GM12878 (cell line): ENCODE measurements around the gene GNB2. TPM values are rescaled to one million over a fixed set of nuclear protein-coding genes. Genes with fewer than 3 reads are reported as not detected.

Experiments used
- ATAC-seq: fragments of 200-7000 bp; cut with Tn5 transposase; 3 replicates; pipeline ENCODE4 v1.9.1; 2020; ENCODE audit warnings: mild to moderate bottlenecking, moderate library complexity
- BruUV-seq: library from RNA; stranded (reverse); fragments of 400-500 nt; replicated peaks from 2 replicates; lab custom pipeline; 2021; lab: Mats Ljungman, UMichigan
- CTCF ChIA-PET: fragments of 300-600 bp; sonication (Branson Sonifier 250); formaldehyde crosslinking; extraction: SDS; loops from one replicate; lab custom pipeline; 2021; ENCODE audit warnings: inconsistent platforms; lab: Yijun Ruan, JAX
- POLR2A ChIA-PET: fragments of 350-600 bp; formaldehyde crosslinking; extraction: SDS; loops from one replicate; lab custom pipeline; 2021; ENCODE audit warnings: inconsistent platforms; lab: Charles Lee
- RAD21 ChIA-PET: fragments of 300-600 bp; sonication (Branson Sonifier 250); formaldehyde crosslinking; loops from one replicate; lab custom pipeline; 2023; ENCODE audit warnings: antibody characterized with exemption; ENCODE audit not compliant: unreplicated experiment; lab: Charles Lee
- SMC1A ChIA-PET: fragments of 300-600 bp; sonication (Branson Sonifier 250); formaldehyde crosslinking; loops from one replicate; lab custom pipeline; 2023; ENCODE audit not compliant: unreplicated experiment, uncharacterized antibody; lab: Charles Lee
- DNase-seq: peaks from one replicate; pipeline ENCODE4 v3.0.0-alpha.2; 2011; ENCODE audit warnings: low read depth, low spot score
- FAIRE-seq: peaks from 3 replicates; lab custom pipeline; 2011; peaks lifted over from hg19 to GRCh38; lab: Jason Lieb, UNC
- H2AFZ ChIP-seq: 2 replicates; pipeline ENCODE4 v1.6.0; 2011; ENCODE audit warnings: low read depth, low read length, control low read depth; ENCODE audit not compliant: control insufficient read depth
- H3K27ac ChIP-seq: 2 replicates; pipeline ENCODE4 v1.5.1; 2011; ENCODE audit warnings: control low read depth; ENCODE audit not compliant: control insufficient read depth, insufficient read depth
- H3K27me3 ChIP-seq, 2 experiments: replicated peaks in 1 of 2; 2 replicates each; pipeline versions ENCODE4 v1.6.0 to v1.6.1; 2011; ENCODE audit warnings: low read length in 1 of 2; ENCODE audit not compliant: control insufficient read depth in 2 of 2, insufficient read depth in 2 of 2
- H3K36me3 ChIP-seq, 2 experiments: 2 replicates each; pipeline ENCODE4 v1.5.1; 2011; ENCODE audit warnings: low read length in 1 of 2; ENCODE audit not compliant: control insufficient read depth in 2 of 2, insufficient read depth in 2 of 2
- H3K4me1 ChIP-seq: 2 replicates; pipeline ENCODE4 v1.6.1; 2011; ENCODE audit warnings: mild to moderate bottlenecking, low read length, moderate library complexity, mixed read lengths; ENCODE audit not compliant: control insufficient read depth, insufficient read depth
- H3K4me2 ChIP-seq: 2 replicates; pipeline ENCODE4 v1.6.0; 2011; ENCODE audit warnings: control low read depth; ENCODE audit not compliant: control insufficient read depth, insufficient read depth
- H3K4me3 ChIP-seq: fragments of 200-600 bp; sonication (generic); 2 replicates; pipeline ENCODE4 v1.5.1; 2016
- H3K79me2 ChIP-seq: 2 replicates; pipeline ENCODE4 v1.6.0; 2011; ENCODE audit warnings: low read length; ENCODE audit not compliant: control insufficient read depth, insufficient read depth
- H3K9ac ChIP-seq: 2 replicates; pipeline ENCODE4 v1.8.0; 2011; ENCODE audit warnings: low read length, control low read depth, mixed read lengths; ENCODE audit not compliant: control insufficient read depth, insufficient read depth
- H3K9me3 ChIP-seq: replicated peaks from 3 replicates; pipeline ENCODE4 v1.5.1; 2011; ENCODE audit warnings: mild to moderate bottlenecking, low read length; ENCODE audit not compliant: control insufficient read depth, insufficient read depth
- H4K20me1 ChIP-seq: 2 replicates; pipeline ENCODE4 v1.6.0; 2011; ENCODE audit not compliant: control insufficient read depth, insufficient read depth
- POLR2A ChIP-seq: IDR thresholded peaks from 2 replicates; pipeline ENCODE4 v1.6.1; 2011; ENCODE audit warnings: low read depth, mild to moderate bottlenecking, low read length
- SREBF1 ChIP-seq: IDR thresholded peaks from 2 replicates; pipeline ENCODE4 v1.6.1; 2012; ENCODE audit warnings: mild to moderate bottlenecking, low read length
- TCF12 ChIP-seq: IDR thresholded peaks from 2 replicates; pipeline ENCODE4 v1.6.1; 2011; ENCODE audit warnings: low read depth, mild to moderate bottlenecking, low read length
- WGBS: methylation state at CpG from one replicate; pipeline ENCODE4 v1.1.6; 2016; ENCODE audit warnings: low lambda C conversion rate; ENCODE audit not compliant: insufficient replicate concordance, insufficient coverage; ENCODE audit errors: missing lambda C conversion rate; 5-methylcytosine and 5-hydroxymethylcytosine counted together
- in situ Hi-C: fragments of 300-500 bp; cut with MboI; formaldehyde crosslinking; loops from 9 replicates; pipeline ENCODE4 v1.14.3; 2018; ENCODE audit warnings: mixed read lengths
- intact Hi-C: fragments of 100-400 bp; cut with micrococcal nuclease; formaldehyde crosslinking; loops from one replicate; pipeline ENCODE4 v1.14.2; 2022; ENCODE audit not compliant: unreplicated experiment
- polyA plus RNA-seq, 11 experiments: library from polyadenylated mRNA; depleted of rRNA in 4 of 11; unstranded in 6 of 11; stranded (reverse) in 5 of 11; fragments of >200 nt; fragmentation: Nextera tagmentation in 4 of 11; fragmentation: Illumina TruSeq in 1 of 11; extraction: Ambion mirVana in 4 of 11; extraction: Trizol in 1 of 11; gene quantifications; 1 replicate in 1 of 11; 2 replicates in 10 of 11; pipeline versions ENCODE4 v1.2.1 to v1.2.3, GENCODE V29; 2011 to 2016; ENCODE audit warnings: inconsistent platforms in 2 of 11, missing spikeins in 2 of 11, low read depth in 1 of 11
- total RNA-seq, 4 experiments: library from RNA; depleted of rRNA in 3 of 4; stranded (reverse); fragments of >200 nt in 3 of 4; fragmentation: Illumina TruSeq in 1 of 4; extraction: Trizol in 1 of 4; gene quantifications; 2 replicates each; pipeline versions ENCODE4 v1.2.1 to v1.2.3, GENCODE V29; 2013 to 2021
- TF ChIP-seq, protein P1 (sequence below): IDR thresholded peaks from 2 replicates; pipeline ENCODE4 v1.6.1; 2011; ENCODE audit warnings: borderline replicate concordance, low read depth, mild to moderate bottlenecking, moderate library complexity, low read length; ENCODE audit not compliant: insufficient read depth, poor library complexity, severe bottlenecking

GNB2 gene
- total and polyA plus RNA-seq, 10 of the 15 experiments (the other 5 are each of a cell fraction or from before 2014, with no cell fraction given): 0.35 to 175 (median 59.7) TPM

DNA sequence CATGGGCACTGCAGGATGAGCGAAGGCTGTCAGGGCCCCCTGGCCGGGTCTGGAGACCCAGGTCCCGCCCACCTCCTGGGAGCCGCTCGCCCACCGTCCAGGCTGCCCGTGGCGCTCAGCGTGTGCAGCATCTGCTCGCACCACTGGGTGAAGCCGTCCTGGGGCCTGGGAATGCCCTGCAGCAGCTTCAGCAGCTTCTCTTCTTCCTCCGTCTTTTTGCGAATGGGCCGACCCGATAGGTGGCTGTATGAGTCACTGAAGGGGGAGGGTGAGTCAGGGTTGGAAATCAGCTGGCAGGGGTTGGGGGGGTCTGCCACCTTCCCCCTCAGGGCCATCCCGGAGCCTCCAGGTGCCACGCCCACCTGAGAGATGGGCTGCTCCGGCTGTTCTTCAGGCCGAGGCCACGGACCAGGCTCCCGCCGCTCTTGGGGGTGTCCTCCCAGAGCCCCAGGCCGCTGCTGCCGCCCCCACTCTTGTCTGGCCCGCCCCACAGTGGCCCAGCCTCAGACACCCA is 8.7 kb downstream of the GNB2 start:
- ChIA-PET POLR2A (no interaction called here), RAD21 (no interaction called here), SMC1A (no interaction called here), CTCF (interaction anchor here (0.6 to 1.9 kb wide), 3 partner anchors 9 to 200 kb away, joined by 3 to 5 read pairs (median 3); partner anchors contain the start of gene POP7)
- intact Hi-C loops: no loop called here
- 78% methylated on average over 25 of the region's 25 CpGs for WGBS
- Histone ChIP-seq H4K20me1 (no peaks in the 10 kb centered on the region), H3K9ac (no peak overlapping the region), H3K4me2 (no peak overlapping the region), H3K79me2 (no peaks in the 10 kb centered on the region), H3K4me3 (no peak overlapping the region), H3K36me3 (peaks cover 0 to 56% of the 10 kb centered on the region in 2 experiments; a peak in 3 of 4 replicates), H3K4me1 (no peaks in the 10 kb centered on the region), H3K9me3 (no peaks in the 10 kb centered on the region), H3K27me3 (no peaks in the 10 kb centered on the region), H2AFZ (no peak overlapping the region), H3K27ac (no peak overlapping the region)
- in situ Hi-C loops: loop anchor here (25.0 kb wide), 1 partner anchor 220 kb away; the partner anchor contains the start of gene SPACDR
- TF ChIP-seq, protein P1, sequence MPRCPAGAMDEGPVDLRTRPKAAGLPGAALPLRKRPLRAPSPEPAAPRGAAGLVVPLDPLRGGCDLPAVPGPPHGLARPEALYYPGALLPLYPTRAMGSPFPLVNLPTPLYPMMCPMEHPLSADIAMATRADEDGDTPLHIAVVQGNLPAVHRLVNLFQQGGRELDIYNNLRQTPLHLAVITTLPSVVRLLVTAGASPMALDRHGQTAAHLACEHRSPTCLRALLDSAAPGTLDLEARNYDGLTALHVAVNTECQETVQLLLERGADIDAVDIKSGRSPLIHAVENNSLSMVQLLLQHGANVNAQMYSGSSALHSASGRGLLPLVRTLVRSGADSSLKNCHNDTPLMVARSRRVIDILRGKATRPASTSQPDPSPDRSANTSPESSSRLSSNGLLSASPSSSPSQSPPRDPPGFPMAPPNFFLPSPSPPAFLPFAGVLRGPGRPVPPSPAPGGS: peak; percentile 37
- TF ChIP-seq TCF12: no peak
- no TSS peak for BruUV-seq
- DNase-seq (no peak), FAIRE-seq (no peak), ATAC-seq (no peak)

DNA sequence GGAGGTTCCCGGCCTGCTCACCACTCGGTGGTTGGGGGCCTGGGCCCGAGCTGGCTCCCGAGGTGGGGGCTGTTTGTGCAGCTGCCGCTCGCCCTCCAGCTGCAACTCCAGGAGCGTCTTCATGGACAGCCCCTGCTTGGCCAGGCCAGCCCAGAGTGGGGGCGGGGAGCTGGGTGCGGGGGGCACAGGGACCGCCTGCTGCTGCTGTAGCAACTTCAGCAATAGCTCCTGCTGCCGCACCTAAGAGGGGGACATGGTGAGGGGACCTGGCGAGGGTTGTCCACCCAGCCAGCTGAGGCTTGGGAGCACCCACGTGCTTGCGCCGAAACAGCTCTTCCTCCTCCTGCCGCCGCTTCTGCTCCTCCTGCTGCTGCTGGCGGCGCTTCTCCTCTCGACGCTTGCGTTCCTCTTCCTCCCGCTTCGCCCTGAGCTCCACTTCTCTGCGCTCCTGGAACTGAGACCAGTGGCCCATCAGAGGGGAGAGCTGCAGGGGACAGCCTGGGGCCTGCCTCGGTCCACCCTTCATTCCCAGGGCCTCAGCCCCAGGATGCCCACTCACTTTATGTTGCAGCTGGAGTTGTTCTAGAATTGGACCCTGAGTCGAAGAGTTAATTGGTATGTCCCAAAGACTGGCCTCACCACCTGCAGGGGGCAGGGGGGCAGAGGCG is 9.6 kb downstream of the GNB2 start:
- no peak for ATAC-seq
- H3K79me2 ChIP-seq: no peaks in the 10 kb centered on the region
- BruUV-seq: no TSS peak
- DNase-seq: no peak
- H2AFZ ChIP-seq: no peak overlapping the region
- no peaks in the 10 kb centered on the region for H3K27me3 ChIP-seq
- ChIA-PET CTCF (interaction anchor here (0.6 to 1.9 kb wide), 3 partner anchors 8 to 201 kb away, joined by 3 to 5 read pairs (median 3); partner anchors contain the start of gene POP7), RAD21 (no interaction called here), POLR2A (no interaction called here), SMC1A (no interaction called here)
- no peaks in the 10 kb centered on the region for H4K20me1 ChIP-seq
- TF ChIP-seq POLR2A: 0 out of 2 replicates have a peak, but pooled peaks have one; percentile 14
- no peak for TF ChIP-seq SREBF1
- no peaks in the 10 kb centered on the region for H3K4me1 ChIP-seq
- no peak overlapping the region for H3K4me2 ChIP-seq
- H3K36me3 ChIP-seq: peaks cover 0 to 52% of the 10 kb centered on the region in 2 experiments; a peak in 3 of 4 replicates
- H3K9me3 ChIP-seq: no peaks in the 10 kb centered on the region
- no peak for FAIRE-seq
- no peak overlapping the region for H3K27ac ChIP-seq
- H3K4me3 ChIP-seq: no peak overlapping the region
- intact Hi-C loops: no loop called here
- in situ Hi-C loops: loop anchor here (25.0 kb wide), 1 partner anchor 221 kb away; the partner anchor contains the start of gene SPACDR
- WGBS: 88% methylated on average over 28 of the region's 28 CpGs
- no peak overlapping the region for H3K9ac ChIP-seq
